GM12872 (cell line): Measurements from ENCODE around the gene PSAT1.

Experiments used
- CTCF ChIP-seq: IDR thresholded peaks from 3 replicates; pipeline ENCODE4 v1.5.1; 2011; ENCODE audit warnings: low read depth, mild to moderate bottlenecking, low read length, moderate library complexity; ENCODE audit not compliant: insufficient read depth

PSAT1 gene

DNA sequence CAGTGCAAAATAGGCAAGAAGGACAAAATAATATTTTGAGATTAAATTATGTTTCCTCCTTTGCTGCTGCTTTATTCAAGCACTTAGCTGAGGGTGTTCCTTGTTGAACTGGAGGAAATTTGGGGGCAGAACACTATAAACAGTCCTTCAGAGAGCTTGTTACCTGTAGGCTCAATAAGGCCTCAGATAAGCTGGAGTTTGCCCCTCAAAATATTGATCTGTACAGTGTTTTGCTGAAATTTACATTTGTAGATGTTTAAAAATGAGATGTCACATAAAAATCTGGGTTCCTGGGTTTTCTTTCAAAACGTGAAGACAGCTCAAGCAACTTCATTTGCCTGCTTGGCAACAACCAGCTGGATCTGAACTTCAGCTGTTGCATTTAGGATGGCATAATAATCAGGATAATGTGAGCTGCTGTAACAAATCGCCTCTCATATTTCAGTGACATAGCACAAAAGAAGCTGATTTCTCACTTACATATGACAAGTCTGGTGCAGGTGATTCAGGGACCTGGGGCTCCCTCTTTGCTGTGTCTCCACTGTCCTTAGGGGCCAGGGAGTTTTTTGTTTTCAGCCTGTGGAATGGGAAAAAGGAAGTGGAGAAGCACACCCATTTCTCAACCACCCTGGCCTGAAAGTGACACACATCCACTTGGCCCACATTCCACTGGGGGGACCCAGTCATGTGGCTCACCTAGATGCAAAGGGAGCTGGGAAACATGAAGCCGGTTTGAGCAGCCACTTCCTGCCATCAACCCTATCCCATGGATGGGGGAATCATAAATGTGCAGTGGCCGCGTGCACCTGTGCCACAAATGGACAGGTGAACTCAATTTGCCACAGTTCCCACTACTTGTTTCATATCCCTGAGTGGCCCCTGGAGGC is 2.4 kb upstream of the PSAT1 start:
- TF ChIP-seq CTCF: no peak

GRCh38 chr9:78295177-78295575 is 1.7 kb upstream of the PSAT1 start:
- TF ChIP-seq CTCF: no peak

- TF ChIP-seq CTCF: no peak
Observed at GRCh38 chr9:78295731-78296130, 1.2 kb upstream of the PSAT1 start.

- no peak for TF ChIP-seq CTCF
Observed at GRCh38 chr9:78296201-78296892, 578 bp upstream of the PSAT1 start.

DNA sequence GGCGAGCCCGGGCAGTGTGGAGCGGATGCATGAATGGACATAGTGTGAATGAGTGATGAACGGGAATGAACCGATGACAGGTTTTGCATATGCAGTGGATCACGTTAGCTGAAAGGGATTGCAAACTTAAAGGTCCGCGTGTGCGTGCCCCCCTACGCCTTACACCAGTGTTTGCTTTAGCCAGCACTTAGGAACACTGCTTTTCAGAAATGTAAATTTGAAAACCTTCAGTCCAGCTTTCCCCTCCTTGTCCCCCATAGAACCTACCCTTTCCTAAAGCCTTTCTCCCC is 692 bp downstream of the PSAT1 start:
- TF ChIP-seq CTCF: no peak

- TF ChIP-seq CTCF: no peak
Observed at GRCh38 chr9:78298046-78298765, 1.3 kb downstream of the PSAT1 start.

- no peak for TF ChIP-seq CTCF
Observed at GRCh38 chr9:78300209-78300608, 3.3 kb downstream of the PSAT1 start.
